HG03565 (cell line): ENCODE results near the gene ZXDC.

ENCODE experiments used
- ATAC-seq: cut with Tn5 transposase; IDR thresholded peaks from one replicate; pipeline ENCODE4 v1.9.1; 2021; ENCODE audit warnings: mild to moderate bottlenecking, moderate library complexity; ENCODE audit not compliant: unreplicated experiment

ZXDC gene

GRCh38 chr3:126419886-126420786 lies 55.6 kb downstream of the ZXDC start:
- ATAC-seq: no peak

- ATAC-seq: no peak
These were observed 56.5 kb downstream of the ZXDC start for GRCh38 chr3:126419151-126419703.

GRCh38 chr3:126418661-126419131 lies 57.0 kb downstream of the ZXDC start:
- ATAC-seq: no peak

- ATAC-seq: no peak
These were observed 57.6 kb downstream of the ZXDC start for GRCh38 chr3:126417981-126418530.

- ATAC-seq: no peak
These were observed 58.2 kb downstream of the ZXDC start for GRCh38 chr3:126417515-126417914.

GRCh38 chr3:126416943-126417342 lies 58.7 kb downstream of the ZXDC start:
- no peak for ATAC-seq

- no peak for ATAC-seq
These were observed 59.8 kb downstream of the ZXDC start for GRCh38 chr3:126415661-126416591.

GRCh38 chr3:126414961-126415660 lies 60.6 kb downstream of the ZXDC start:
- no peak for ATAC-seq

- no peak for ATAC-seq
These were observed 61.3 kb downstream of the ZXDC start for GRCh38 chr3:126414406-126414805.

- no peak for ATAC-seq
These were observed 62.0 kb downstream of the ZXDC start for GRCh38 chr3:126413693-126414080.

- ATAC-seq: no peak
These were observed 62.6 kb downstream of the ZXDC start for GRCh38 chr3:126412841-126413692.

GRCh38 chr3:126408099-126408498 lies 67.6 kb downstream of the ZXDC start:
- no peak for ATAC-seq

- ATAC-seq: no peak
These were observed 68.2 kb downstream of the ZXDC start for GRCh38 chr3:126407412-126408044.

GRCh38 chr3:126406389-126407296 lies 69.0 kb downstream of the ZXDC start:
- ATAC-seq: no peak

- ATAC-seq: no peak
These were observed 72.9 kb downstream of the ZXDC start for GRCh38 chr3:126402666-126403302.

- no peak for ATAC-seq
These were observed 73.5 kb downstream of the ZXDC start for GRCh38 chr3:126402178-126402577.

- no peak for ATAC-seq
These were observed 74.0 kb downstream of the ZXDC start for GRCh38 chr3:126401611-126402160.
